ENCODE data around the gene EYS.

DNA sequence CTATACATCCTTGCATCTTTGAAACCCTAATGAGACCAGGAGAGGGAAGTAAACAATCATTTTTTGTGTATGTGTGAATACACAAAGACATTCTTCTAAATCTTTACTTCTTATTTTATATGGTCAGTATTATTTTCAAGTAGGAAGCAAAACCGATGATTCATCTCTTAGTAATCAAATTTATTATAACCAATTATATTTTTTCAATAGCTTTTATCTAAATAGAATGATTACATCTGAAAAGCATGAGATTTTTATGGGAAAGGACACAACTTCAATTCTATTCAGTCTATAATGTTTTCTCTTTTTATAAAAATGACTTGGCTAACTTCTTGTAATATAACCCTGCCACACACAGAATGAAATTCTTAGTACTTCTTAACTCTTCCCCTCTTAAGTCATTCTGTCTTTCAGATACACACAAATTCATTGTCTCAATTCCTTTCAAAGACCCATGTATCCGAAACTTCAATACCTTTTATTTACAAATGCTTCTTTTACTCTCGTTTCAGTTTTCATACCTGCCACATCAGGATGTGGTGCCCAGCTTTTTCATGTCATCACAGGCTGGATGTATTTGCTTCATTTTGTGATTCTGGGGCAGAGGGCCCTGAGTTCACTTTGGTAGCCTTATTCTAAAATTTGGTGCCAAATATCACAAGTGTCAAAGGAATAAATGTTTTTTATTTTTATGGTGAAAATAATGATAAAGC, 1844.4 kb downstream of the EYS start:
- TF ChIP-seq YY1 (IDR thresholded peaks at IDR 0.05; ENCODE audit: insufficient read depth, insufficient read length) (no peak), SUZ12 (IDR thresholded peaks at IDR 0.05; ENCODE audit: extremely low read depth, insufficient read depth, insufficient read length) (no peak), ZNF274 (IDR thresholded peaks at IDR 0.05; ENCODE audit: low read depth, low read length) (no peak)
